Measurements from ENCODE around the gene METTL4.

Gene METTL4

GRCh38 chr18:2515171-2515787 lies 56.0 kb downstream of the METTL4 start:
- peak; percentile 33 for DNase-seq

- no peak for DNase-seq
These were observed 57.7 kb downstream of the METTL4 start for GRCh38 chr18:2513616-2514015.

- DNase-seq = no peak
These were observed 59.2 kb downstream of the METTL4 start for GRCh38 chr18:2512059-2512458.

GRCh38 chr18:2511451-2511850 lies 59.9 kb downstream of the METTL4 start:
- no peak for DNase-seq

GRCh38 chr18:2510416-2510815 lies 60.9 kb downstream of the METTL4 start:
- no peak for DNase-seq

GRCh38 chr18:2508678-2509077 lies 62.6 kb downstream of the METTL4 start:
- no peak for DNase-seq

GRCh38 chr18:2508155-2508554 lies 63.1 kb downstream of the METTL4 start:
- no peak for DNase-seq

GRCh38 chr18:2504642-2505041 lies 66.7 kb downstream of the METTL4 start:
- no peak for DNase-seq

GRCh38 chr18:2502880-2503279 lies 68.4 kb downstream of the METTL4 start:
- no peak for DNase-seq

- DNase-seq = no peak
These were observed 68.9 kb downstream of the METTL4 start for GRCh38 chr18:2502394-2502793.

GRCh38 chr18:2497797-2498196 lies 73.5 kb downstream of the METTL4 start:
- DNase-seq = no peak

- DNase-seq = no peak
These were observed 75.9 kb downstream of the METTL4 start for GRCh38 chr18:2495381-2495780.

GRCh38 chr18:2494921-2495320 lies 76.4 kb downstream of the METTL4 start:
- no peak for DNase-seq

Measured in femur (tissue), 1 donor.